Pancreas (tissue), 10 donors: Measurements from ENCODE around the gene SND1. TPM values are rescaled to one million over a fixed set of nuclear protein-coding genes. Genes with fewer than 3 reads are reported as not detected.

Source experiments
- ATAC-seq, 4 donors: fragments of 200-7000 bp; cut with Tn5 transposase; one replicate each; pipeline versions ENCODE4 v1.8.0 to v1.9.1; 2020; ENCODE audit warnings: mild to moderate bottlenecking in 4 of 4, moderate library complexity in 4 of 4
- DNase-seq, 6 donors: peaks; one replicate each; pipeline ENCODE4 v3.0.0-alpha.2; 2020
- FAIRE-seq: peaks from 2 replicates; lab custom pipeline; 2012; peaks lifted over from hg19 to GRCh38; lab: Jason Lieb, UNC
- H3K27ac ChIP-seq, 4 donors: fragments of 200-600 bp; sonication (generic); 1 replicate in 3 of 4; 2 replicates in 1 of 4; pipeline versions ENCODE4 v1.5.0 to v1.8.0; 2020
- H3K27me3 ChIP-seq, 4 donors: fragments of 200-600 bp; one replicate each; pipeline ENCODE4 v1.8.0; 2021
- H3K36me3 ChIP-seq, 3 donors: fragments of 200-600 bp; sonication (generic) in 1 of 3; one replicate each; pipeline versions ENCODE4 v1.5.0 to v1.8.0; 2020 to 2021
- H3K4me1 ChIP-seq, 3 donors: fragments of 200-600 bp; one replicate each; pipeline ENCODE4 v1.8.0; 2021
- H3K4me3 ChIP-seq, 4 donors: fragments of 200-600 bp; sonication (generic) in 2 of 4; one replicate each; pipeline versions ENCODE4 v1.5.0 to v1.8.0; 2020 to 2021
- H3K9me3 ChIP-seq, 4 donors: fragments of 200-600 bp; one replicate each; pipeline ENCODE4 v1.8.0; 2021
- CTCF ChIP-seq, 4 donors: fragments of 200-600 bp; sonication (generic) in 3 of 4; IDR thresholded peaks; one replicate each; pipeline versions ENCODE4 v1.5.0 to v1.8.0; 2021; ENCODE audit warnings: antibody characterized with exemption in 4 of 4
- WGBS, 2 donors: extraction: QIAGEN DNeasy Blood & Tissue Kit; methylation state at CpG; one replicate each; pipeline ENCODE4 v1.1.7; 2013; 5-methylcytosine and 5-hydroxymethylcytosine counted together
- intact Hi-C, 3 donors: fragments of 100-400 bp; cut with DNase I; formaldehyde crosslinking; loops; one replicate each; pipeline versions ENCODE4 v1.11.1 to v1.14.2; 2022
- polyA plus RNA-seq, 2 donors: library from polyadenylated mRNA; stranded (reverse); fragments of 200-250 nt; gene quantifications; one replicate each; pipeline ENCODE4 v1.2.3, GENCODE V29; 2013
- total RNA-seq, 6 donors: library from RNA; stranded (reverse); fragmentation: NEBNext Ultra II Directional in 4 of 6; extraction: Animal tissue kit (Norgen Biotek cat#: 25700) in 4 of 6; gene quantifications; one replicate each; pipeline versions ENCODE4 v1.2.1 to v1.2.4, GENCODE V29; 2021 to 2023
- donor health status: healthy with polysubstance abuse.
- donor health status: DM: no; HTN: no; CAD: no; lungs with moderate emphysema.
- donor health status: DM: no; HTN: no; CAD: no.
- donor health status: control.
- donor health status: control.
- donor health status: Bipolar disorder and iron deficiency.
- donor health status: DM: yes; HTN: yes; CAD: no.
- donor health status: DM: no; HTN: no; CAD: no.
- donor health status: DM: no; HTN: no; CAD: no.
- donor health status: DM: yes; HTN: yes; CAD: no.

The SND1 gene
- total and polyA plus RNA-seq, 8 donors = 84.1 to 308 (median 225) TPM

DNA sequence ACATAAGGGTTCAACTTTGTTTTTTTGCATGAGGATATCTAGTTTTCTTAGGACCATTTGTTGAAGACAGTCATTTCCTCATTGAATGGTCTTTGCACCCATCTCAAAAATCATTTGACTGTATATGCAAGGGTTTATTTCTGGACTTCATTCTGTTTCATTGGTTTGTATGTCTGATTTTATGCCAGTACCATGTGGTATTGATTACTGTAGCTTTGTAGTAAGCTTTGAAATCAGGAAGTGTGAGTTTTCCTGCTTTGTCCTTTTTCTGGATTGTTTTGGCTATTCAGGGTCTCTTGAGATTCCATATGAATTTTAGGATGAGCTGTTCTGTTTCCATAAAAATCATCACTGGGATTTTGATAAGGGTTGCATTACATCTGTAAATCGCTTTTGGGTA is 63.9 kb downstream of the SND1 start:
- H3K36me3 ChIP-seq = peaks cover 0 to 7% (median 3%) of the 10 kb centered on the region in 3 donors
- no peaks in the 10 kb centered on the region for H3K9me3 ChIP-seq
- FAIRE-seq = no peak
- H3K27me3 ChIP-seq = no peaks in the 10 kb centered on the region
- 93 to 97% methylated on average over 1 of the region's 1 CpG for WGBS, 2 donors
- no peak for DNase-seq
- no peaks in the 10 kb centered on the region for H3K4me1 ChIP-seq
- H3K27ac ChIP-seq = no peak overlapping the region
- no peak for ATAC-seq
- intact Hi-C loops = no loop called here
- TF ChIP-seq CTCF (IDR thresholded peaks at IDR 0.05) = no peak
- no peak overlapping the region for H3K4me3 ChIP-seq

DNA sequence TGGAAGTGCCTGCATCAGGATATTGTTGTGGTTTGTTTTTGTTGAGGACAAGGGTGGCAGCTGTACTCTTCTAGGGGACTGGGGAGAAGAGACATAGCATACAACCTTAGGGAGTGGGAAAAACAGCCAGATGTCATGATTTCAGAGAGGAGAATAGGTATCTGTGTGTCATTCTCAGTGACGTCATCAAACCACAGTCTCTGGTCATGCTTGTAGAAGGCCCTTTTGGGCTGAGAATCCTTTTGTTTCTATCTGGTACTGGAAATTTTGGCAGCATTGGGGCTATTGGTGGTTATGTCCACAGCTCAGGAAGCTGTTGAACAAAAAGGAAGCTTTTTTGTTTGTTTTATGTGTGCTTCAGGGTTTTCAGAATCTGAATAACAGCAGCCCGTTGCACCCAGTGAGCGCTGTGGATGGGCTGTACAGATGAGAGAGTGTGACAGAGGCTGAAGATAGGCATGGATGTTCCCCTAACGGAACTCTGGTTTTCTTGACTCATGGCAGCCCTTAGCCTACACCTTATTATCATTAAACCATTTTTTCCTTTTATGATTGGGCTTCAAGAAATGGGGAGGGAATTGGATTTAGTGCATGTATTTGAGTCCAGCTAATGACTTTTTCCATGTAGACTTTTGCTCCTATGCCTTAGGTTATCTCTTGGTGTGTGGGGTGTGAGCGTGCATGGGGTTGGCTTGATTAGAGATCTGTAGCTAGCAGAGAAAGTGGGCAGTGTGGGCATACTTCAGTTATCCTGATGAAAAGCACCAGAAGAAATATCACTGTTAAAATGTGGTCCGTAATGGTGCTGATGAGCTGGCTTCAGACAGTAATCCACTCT is 65.7 kb downstream of the SND1 start:
- no peaks in the 10 kb centered on the region for H3K4me1 ChIP-seq
- H3K4me3 ChIP-seq = no peak overlapping the region
- intact Hi-C loops = no loop called here
- DNase-seq (no peak), FAIRE-seq (no peak), ATAC-seq (no peak)
- H3K9me3 ChIP-seq = no peaks in the 10 kb centered on the region
- H3K36me3 ChIP-seq = peaks cover 0 to 12% (median 0%) of the 10 kb centered on the region in 3 donors
- no peaks in the 10 kb centered on the region for H3K27me3 ChIP-seq
- WGBS, 2 donors = 92% methylated on average over 6 of the region's 6 CpGs
- TF ChIP-seq CTCF (IDR thresholded peaks at IDR 0.05) = no peak
- H3K27ac ChIP-seq = no peak overlapping the region

DNA sequence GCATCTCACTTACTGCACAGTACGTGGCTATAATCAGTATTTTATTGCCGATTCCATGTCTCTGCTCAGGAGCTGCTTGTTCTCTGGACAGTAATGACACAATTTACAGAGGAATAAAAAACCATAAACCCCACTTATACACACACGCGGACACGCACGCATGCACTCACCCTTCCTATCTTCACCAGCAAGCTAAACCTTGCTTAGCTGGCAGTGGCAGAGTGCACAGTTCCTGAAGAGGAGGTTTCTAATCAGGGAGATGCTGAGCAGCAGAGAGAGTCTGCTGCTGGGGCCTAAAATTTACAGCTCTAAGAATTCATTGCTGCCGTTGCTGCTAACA is 66.3 kb downstream of the SND1 start:
- WGBS, 2 donors = 88 to 93% methylated on average over 7 of the region's 7 CpGs
- Histone ChIP-seq H3K4me3 (no peak overlapping the region), H3K4me1 (no peaks in the 10 kb centered on the region), H3K36me3 (peaks cover 0 to 12% (median 0%) of the 10 kb centered on the region in 3 donors), H3K27ac (no peak overlapping the region), H3K27me3 (no peaks in the 10 kb centered on the region), H3K9me3 (no peaks in the 10 kb centered on the region)
- ATAC-seq (no peak), DNase-seq (no peak), FAIRE-seq (no peak)
- intact Hi-C loops = no loop called here
- no peak for TF ChIP-seq CTCF (IDR thresholded peaks at IDR 0.05)

- H3K27me3 ChIP-seq = no peaks in the 10 kb centered on the region
- no peak for TF ChIP-seq CTCF (IDR thresholded peaks at IDR 0.05)
- no peaks in the 10 kb centered on the region for H3K9me3 ChIP-seq
- FAIRE-seq (no peak), ATAC-seq (no peak), DNase-seq (no peak)
- H3K4me3 ChIP-seq = no peak overlapping the region
- H3K4me1 ChIP-seq = no peaks in the 10 kb centered on the region
- intact Hi-C loops = no loop called here
- H3K36me3 ChIP-seq = peaks cover 0 to 9% (median 0%) of the 10 kb centered on the region in 3 donors
- WGBS, 2 donors = 83 to 91% methylated on average over 3 of the region's 3 CpGs
- no peak overlapping the region for H3K27ac ChIP-seq
These were observed 74.5 kb downstream of the SND1 start for GRCh38 chr7:127726476-127726875.

- H3K27ac ChIP-seq = no peak overlapping the region
- FAIRE-seq = no peak
- no peak for ATAC-seq
- intact Hi-C loops = no loop called here
- no peaks in the 10 kb centered on the region for H3K4me1 ChIP-seq
- H3K36me3 ChIP-seq = peaks cover 0 to 9% (median 7%) of the 10 kb centered on the region in 3 donors
- WGBS, 2 donors = 91 to 95% methylated on average over 13 of the region's 13 CpGs
- H3K27me3 ChIP-seq = no peaks in the 10 kb centered on the region
- no peak for DNase-seq
- H3K9me3 ChIP-seq = no peaks in the 10 kb centered on the region
- no peak for TF ChIP-seq CTCF (IDR thresholded peaks at IDR 0.05)
- no peak overlapping the region for H3K4me3 ChIP-seq
These were observed 78.8 kb downstream of the SND1 start for GRCh38 chr7:127730658-127731276.
